Upper lobe of left lung (tissue), 4 donors: Measurements from ENCODE around the gene MALRD1.

Experiments used
- CTCF ChIP-seq, 6 experiments: fragments of 450-650 bp in 4 of 6; fragments of 200-600 bp in 2 of 6; sonication (generic) in 2 of 6; IDR thresholded peaks; one replicate each; pipeline ENCODE4 v1.5.1; 2016 to 2019; ENCODE audit warnings: antibody characterized with exemption in 6 of 6
- POLR2A ChIP-seq, 4 donors: fragments of 450-650 bp; IDR thresholded peaks; one replicate each; pipeline ENCODE4 v1.5.1; 2016 to 2017; ENCODE audit warnings: antibody characterized with exemption in 4 of 4, mild to moderate bottlenecking in 2 of 4
- POLR2AphosphoS5 ChIP-seq, 2 donors: sonication (generic); formaldehyde crosslinking; IDR thresholded peaks; one replicate each; pipeline ENCODE4 v1.5.1; 2017; ENCODE audit warnings: antibody characterized with exemption in 2 of 2

GRCh38 chr10:19730907-19731217 is 682.3 kb downstream of the MALRD1 start:
- TF ChIP-seq CTCF (IDR thresholded peaks at IDR 0.05) (no peak), POLR2A (IDR thresholded peaks at IDR 0.05) (no peak), POLR2AphosphoS5 (IDR thresholded peaks at IDR 0.05) (no peak)
